UCSD-AML1 (cell line): ENCODE measurements around the gene C16orf82.

Source experiments
- DNase-seq: peaks from one replicate; lab custom pipeline; 2025; ENCODE audit not compliant: unreplicated experiment; lab: John Stamatoyannopoulos, UW

C16orf82 gene

GRCh38 chr16:27066668-27067537 lies at the start of gene C16orf82:
Gene C16orf82, plus strand, starts transcription at chr16:27066927.
- no peak for DNase-seq

- no peak for DNase-seq
Measured at GRCh38 chr16:27020031-27020430, 46.7 kb upstream of the C16orf82 start.

DNA sequence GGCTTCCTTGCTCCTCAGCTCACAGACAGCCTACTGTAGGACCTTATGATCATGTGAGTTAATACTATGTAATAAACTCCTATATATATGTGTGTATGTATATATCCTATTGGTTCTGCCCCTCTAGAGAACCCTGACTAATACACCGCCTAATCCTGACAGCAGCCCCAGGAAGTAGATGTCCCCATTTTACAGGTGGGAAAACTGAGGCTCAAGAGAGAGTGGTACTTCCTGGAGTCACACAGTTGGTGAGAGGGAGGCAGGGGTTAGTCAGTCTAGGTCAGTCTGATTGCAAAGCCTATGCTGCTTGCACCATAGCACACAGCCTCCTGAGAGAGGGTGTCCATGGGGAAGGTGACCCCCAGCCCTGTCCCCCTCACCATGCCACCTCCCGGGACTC lies 42.7 kb upstream of the C16orf82 start:
- no peak for DNase-seq

- no peak for DNase-seq
Measured at GRCh38 chr16:27025581-27025980, 41.1 kb upstream of the C16orf82 start.

GRCh38 chr16:27027971-27028370 lies 38.8 kb upstream of the C16orf82 start:
- no peak for DNase-seq

DNA sequence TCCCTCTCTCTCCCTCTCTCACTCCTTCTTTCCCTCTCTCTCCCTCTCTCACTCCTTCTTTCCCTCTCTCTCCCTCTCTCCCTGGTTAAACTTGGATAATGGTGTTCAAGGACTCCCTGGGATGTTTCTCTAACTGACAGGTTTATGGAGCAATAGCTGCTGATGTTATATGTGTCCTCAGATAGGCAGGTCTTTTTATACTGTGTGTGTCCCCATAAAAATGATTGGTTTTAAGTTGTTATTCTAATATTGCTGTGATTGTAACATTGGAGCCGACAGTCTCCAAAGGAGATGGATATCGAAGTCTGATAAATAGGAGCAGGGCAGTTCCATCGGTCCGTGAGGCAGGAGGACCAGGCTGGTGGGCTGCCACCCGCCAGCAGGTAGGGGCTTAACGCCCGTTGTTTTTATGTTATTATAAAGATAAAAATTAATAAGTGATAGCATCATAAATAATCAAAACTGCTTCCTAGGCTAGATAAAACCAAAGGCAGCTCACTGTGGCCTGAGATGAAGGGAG lies 38.1 kb upstream of the C16orf82 start:
- no peak for DNase-seq

GRCh38 chr16:27029525-27029924 lies 37.2 kb upstream of the C16orf82 start:
- DNase-seq = no peak

GRCh38 chr16:27033281-27033979 lies 33.3 kb upstream of the C16orf82 start:
- no peak for DNase-seq

GRCh38 chr16:27040732-27041131 lies 26.0 kb upstream of the C16orf82 start:
- DNase-seq = no peak

- DNase-seq = no peak
Measured at GRCh38 chr16:27046958-27047518, 19.7 kb upstream of the C16orf82 start.

- no peak for DNase-seq
Measured at GRCh38 chr16:27048316-27048715, 18.4 kb upstream of the C16orf82 start.

- DNase-seq = no peak
Measured at GRCh38 chr16:27049117-27049516, 17.6 kb upstream of the C16orf82 start.

DNA sequence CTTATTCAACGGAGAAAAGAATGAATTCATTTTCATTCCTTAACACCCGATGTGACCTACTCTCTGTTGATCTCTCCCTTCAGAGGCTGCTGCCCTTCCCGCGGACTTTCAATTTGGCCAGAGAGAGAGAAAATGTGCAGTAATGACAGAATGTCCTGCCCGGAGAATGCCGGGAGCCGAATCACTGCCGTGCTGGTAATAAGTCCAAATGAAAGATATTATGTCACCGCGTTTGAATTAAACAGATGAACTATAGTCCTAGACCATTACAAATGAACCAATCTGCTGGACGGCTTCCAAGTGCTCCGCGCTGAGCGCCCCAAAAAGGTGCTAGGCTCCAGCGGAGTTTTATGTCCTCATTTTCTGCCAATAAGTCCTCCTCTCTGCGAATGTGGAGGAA lies 14.7 kb upstream of the C16orf82 start:
- no peak for DNase-seq

DNA sequence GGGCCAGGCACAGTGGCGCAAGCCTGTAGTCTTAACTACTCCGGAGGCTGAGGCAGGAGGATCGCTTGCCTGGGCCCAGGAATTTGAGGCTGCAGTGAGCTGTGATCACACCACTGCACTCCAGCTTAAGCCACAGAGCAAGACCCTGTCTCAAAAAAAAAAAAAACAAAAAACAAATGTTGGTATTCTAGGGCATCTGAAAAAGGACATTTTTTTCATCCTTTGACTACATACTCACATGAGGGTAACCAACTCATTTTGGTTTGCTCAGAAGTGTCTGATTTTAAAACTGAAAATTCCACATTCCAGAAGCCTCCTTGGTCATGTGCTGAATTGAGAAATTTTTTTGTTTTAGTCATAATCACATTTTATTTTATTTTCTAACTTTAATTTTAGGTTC lies 12.7 kb upstream of the C16orf82 start:
- DNase-seq = no peak

DNA sequence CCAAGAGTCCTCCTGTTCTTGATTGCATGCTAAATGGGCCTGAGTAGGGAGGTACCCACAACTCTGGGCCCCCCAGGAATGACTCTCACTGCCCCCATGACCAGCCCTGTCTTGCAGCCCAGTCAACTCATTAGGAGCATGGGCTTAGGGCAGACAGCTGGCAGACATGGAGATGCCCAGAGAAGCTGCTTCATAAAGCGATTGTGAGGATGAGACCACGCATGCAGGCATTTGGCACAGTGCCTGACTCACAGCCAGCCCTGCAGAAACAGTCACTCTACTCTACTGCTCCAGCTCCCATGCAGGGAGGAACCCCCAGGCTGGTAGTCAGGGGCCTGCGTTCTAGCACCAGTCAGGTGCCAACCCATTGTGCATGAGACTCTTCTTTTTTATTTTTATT lies 8.4 kb upstream of the C16orf82 start:
- no peak for DNase-seq

DNA sequence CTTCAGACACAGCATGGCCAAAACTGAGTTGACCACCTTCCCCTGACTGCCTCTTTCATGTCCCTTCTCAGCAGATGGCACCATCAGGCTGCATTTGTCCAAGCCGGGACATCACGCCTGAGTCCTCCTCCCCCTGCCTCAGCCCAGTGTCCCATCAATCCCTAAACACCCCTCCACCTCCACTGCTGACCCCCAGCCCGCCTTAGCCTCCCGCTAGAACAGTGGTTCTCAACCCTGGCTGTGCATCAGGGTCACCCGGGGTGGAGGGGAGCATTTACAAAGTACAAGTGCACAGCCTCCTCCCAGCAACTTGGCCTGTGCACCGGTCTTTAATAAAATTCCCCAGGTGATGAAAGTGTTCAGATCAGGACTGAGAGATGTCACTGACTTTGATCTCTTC lies 4.0 kb downstream of the C16orf82 start:
- no peak for DNase-seq

- DNase-seq = no peak
Measured at GRCh38 chr16:27073733-27074132, 7.0 kb downstream of the C16orf82 start.

DNA sequence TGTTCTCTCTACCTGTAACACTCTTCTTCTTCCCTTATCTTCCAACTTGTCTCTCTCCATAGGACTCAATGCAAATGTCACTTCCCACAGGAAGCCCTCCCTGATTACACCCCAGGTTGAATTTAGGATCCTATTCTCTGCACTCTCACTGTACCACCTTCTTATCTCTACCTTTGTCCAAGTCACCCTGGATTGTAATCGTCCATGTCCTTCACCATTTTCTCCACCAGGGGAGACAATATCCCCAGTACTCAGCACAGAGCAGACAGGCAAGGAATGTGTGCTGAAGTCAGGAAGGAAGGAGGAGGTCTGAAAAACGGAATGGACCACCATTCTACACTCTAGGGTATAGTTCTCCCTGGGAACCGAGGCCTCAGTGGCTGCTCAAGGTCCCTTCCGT lies 14.2 kb downstream of the C16orf82 start:
- no peak for DNase-seq

DNA sequence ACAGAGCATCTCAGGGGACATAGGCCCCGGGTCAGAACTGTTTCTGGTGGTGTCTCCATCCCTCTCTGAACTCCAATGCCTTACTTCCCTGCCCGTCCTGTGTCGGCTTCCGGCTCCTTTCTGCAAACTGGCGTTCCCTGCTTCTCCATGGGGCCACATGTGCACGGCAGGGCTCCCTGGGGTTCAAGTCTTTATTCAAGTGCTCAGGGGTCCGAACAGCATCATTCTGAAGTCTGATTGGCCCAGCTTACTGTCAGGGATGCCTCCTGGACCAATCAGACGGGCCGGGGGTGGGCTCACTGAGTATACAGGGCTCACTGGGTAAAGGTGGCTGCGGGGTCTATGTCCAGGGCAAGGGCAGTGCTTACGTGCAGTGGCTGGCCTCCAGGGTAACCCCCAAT lies 17.1 kb downstream of the C16orf82 start:
- DNase-seq = no peak

DNA sequence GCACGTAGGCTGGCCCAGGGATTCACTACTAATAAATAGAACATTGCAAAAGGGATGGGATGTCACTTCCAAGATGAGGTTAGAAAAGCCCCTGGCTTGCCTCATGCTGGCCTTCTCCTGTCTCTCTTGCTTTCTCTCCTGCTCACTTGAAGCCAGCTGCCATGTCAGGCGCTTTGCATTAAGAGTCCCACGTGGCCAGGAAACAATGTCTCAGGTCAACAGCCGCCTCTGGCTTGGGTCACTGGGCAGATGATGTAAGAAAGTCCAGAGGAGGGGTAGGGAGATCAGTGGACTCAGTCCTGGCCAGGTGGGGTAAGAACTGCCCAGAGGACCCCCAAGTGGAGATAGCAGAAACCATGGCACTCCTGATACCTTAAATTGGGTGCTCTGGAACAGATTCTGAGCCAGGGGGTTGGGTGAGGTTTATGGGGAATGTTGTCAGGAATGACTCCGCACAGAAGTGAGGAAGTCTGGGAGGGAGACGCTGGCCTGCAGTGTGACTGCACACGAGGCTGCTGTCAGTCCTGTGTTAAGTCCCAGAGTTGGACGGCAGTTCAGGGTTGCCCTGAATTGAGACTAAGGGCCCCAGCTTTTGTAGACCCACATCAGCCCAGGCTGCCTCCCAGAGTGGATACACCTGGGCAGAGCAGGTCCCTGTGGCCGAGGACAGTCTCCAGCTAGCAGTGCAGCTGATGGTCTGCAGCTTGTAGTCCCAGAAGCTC lies 17.7 kb downstream of the C16orf82 start:
- no peak for DNase-seq

DNA sequence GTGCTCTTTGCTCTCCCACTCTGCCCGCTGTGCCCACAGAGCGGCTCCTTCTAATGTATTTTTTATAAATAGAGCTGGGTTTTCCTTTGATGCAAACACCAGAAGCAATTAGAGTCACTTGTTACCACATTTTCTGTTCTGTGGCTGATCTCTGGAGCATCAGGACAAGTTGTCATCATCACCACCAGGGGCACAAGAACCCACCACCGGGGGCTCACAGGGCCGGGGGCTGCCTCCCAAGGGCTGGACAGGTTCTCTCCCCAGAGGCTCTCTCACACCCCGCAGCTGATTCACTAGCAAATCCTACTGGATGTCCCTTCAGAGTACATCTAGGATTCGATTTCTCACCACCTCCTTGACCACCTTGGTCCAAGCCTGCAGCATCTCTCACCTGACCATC lies 18.5 kb downstream of the C16orf82 start:
- no peak for DNase-seq
